HG02642 (cell line): ENCODE results near the gene RMI2.

ENCODE experiments used
- ATAC-seq: cut with Tn5 transposase; IDR thresholded peaks from one replicate; pipeline ENCODE4 v1.9.1; 2021; ENCODE audit warnings: mild to moderate bottlenecking; ENCODE audit not compliant: unreplicated experiment, poor library complexity

Gene RMI2

DNA sequence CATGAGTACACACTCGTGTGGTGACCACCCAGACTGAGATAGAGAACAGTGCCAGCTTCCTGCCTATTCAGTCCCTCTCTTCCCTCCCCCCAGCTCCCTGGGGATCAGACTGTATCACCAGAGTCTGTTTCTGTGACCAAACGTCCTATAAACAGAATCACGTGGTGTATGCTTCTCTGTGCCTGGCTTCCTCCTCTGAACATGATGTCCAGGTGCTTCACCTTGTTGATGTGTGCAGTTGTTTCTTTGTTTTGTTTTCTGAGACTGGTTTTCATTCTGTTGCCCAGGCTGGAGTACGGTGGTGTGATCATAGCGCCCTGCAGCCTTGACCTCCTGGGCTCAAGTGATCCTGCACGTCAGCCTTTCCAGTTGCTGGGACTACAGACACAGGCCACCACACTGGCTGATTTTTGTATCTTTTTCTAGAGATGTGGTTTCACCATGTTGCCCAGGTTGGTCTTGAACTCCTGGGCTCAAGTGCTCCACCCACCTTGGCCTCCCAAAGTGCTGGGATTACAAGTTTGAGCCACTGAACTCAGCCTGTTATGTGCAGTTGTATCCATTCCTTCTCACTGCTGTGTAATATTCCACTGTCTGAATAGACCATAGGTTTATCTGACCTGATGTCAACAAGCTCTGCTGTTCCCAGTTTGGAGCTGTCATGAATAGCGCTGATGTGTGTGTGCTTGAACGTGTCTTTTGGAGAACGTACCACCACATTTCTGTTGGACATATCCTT lies 35.2 kb upstream of the RMI2 start:
- peak; percentile 29 for ATAC-seq

DNA sequence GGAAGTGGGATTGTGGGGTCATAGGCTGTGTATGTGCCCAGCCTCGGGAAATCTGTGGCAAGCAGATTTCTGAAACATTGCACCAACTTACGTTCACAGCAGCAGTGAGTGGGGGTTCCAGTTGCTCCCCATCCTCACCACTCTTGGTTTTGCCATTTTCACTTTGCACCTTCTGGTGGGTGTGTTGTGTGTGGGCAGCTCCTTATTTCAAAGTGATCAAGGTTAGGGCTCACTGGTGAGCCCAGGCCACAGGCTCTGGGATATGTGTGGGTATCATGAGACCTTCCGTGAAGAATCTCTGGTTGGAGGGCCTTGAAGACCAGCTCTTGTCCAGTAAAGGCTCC lies 34.7 kb upstream of the RMI2 start:
- peak; percentile 1 for ATAC-seq

DNA sequence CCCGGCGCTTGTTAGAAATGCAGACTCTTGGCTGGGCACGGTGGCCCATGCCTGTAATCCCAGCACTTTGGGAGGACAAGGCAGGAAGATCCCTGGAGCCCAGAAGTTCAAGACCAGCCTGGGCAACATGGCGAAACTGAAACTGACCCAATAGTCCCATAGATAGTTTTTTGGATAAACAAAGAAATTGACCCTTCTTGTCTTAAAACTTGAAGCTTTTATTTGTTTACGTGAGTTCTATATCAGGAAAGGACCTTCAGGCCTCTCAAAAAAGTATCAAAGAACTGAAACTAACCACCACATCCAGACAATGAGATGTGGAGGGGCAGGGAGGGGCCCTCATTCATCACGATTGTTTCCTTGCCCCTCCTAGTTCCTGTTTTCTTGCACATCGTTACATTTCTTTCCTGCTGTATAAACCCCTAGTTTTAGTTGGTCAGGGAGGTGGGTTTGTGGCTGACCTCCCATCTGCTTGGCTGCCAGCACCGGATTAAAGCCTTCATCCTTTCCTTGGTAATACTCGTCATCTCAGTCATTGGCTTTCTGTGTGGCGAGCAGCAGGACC lies 34.2 kb upstream of the RMI2 start:
- ATAC-seq: peak; percentile 46

DNA sequence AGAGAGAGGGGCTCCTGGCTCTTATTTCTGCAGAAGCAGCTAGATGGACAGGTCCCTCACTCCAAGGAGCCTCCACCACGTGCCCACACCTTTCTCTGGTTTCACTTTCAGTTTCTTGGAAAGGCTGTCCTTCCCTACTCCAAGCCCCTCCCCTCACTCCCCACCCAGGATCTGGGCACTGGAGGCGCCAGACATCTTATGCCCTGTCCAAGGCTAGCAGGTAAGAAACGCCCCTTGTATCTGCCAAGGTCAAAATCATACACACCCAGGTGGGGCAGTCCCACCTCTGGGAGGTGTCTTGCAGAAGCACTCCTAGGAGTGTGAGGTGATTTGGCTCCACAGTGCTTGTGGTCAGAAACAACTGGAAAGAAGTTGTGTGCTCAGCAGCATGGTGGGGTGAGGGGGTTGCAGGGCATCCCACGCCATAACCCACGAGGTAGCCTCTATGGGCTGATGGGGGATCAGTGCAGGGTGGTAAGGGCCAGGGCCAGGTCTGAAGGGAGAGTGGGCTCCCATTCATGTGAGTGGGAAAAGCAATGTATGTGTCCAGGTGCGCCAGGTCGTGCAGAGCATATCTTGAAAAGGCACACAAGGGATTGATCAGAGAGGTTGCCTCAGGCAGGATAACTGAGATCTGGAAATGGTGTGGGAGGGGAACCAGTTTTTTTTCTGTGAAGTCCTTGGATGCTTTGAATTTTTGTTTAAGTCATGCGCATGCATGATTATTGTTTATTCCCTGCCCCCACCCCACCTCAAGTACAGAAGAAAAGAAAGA lies 32.4 kb upstream of the RMI2 start:
- no peak for ATAC-seq

DNA sequence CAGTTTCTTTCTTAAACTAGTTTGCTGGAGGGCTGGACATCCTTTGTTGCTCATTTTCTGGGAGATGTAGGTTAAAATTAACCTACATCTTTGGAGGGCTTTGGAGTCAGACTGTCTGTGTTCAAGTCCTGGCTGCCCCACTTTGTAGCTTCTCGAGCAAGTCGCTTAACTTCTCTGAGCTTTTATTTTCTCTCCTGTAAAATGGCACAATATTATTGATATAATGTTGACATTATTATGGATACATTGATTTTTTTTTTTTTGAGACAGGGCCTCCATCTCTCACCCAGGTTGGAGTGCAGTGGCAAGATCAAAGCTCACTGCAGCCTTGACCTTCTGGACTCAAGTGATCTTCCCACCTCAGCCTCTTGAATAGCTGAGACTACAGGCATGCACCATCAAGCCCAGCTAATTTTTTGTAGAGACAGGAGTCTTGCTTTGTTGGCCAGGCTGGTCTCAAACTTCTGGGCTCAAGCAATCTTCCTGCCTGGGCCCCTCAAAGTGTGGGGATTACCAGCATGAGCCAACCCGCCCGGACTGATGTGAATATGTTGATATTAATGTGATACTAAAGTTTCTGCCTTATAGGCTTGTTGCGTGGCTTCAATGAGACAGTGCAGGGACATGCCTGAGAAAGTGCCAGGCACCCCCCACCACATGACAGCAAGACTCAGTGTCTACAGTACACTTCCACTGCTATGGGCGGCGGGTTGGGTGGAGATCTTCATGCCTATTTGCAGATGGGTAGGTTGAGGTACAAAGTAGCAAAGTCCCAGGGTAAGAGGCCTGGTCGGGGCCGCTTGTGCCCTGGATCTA lies 31.6 kb upstream of the RMI2 start:
- no peak for ATAC-seq

DNA sequence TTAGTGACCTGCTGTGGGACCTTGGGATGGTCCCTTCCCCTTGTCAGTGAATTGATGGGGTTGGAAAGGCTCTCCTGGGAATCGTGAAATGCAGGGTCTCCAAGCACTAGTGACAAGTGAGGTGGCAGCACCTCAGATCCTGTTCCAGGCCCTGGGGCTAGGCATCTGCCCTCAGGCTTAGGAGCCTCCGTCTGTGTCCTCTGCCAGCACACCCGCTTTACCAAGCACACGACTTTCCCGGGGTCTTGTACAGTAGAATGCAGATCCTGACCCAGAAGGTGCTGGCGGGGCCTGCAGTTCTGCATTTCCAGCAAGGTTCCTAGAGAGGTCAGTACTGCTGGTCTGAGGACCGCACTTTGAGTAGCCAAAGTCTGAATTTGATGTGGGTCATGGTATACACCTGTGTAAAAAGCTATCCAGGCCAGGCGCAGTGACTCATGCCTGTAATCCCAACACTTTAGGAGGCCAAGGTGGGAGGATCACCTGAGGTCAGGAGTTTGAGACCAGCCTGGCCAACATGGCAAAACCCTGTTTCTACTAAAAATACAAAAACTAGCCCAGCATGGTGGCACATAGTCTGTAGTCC lies 30.9 kb upstream of the RMI2 start:
- ATAC-seq: no peak

DNA sequence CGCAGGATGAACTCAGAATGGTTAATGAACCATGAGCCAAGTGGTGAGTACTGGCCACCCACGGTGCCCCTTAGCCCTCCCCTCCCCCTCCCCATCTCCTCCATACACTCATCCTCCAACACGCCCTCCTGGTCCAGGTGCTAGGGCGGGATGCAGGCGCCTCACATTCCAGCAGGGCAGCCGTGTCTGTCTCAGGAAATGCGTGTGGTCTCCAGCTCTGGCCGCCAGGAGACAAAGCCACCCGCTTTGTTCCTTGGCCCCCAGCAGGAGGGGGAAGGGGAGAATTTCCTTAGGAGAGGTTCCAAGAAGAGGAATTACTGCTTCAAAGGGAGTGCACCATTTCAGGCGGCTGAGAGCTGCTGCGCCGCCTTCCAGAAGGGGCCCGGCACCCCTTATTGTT lies 29.7 kb upstream of the RMI2 start:
- no peak for ATAC-seq

DNA sequence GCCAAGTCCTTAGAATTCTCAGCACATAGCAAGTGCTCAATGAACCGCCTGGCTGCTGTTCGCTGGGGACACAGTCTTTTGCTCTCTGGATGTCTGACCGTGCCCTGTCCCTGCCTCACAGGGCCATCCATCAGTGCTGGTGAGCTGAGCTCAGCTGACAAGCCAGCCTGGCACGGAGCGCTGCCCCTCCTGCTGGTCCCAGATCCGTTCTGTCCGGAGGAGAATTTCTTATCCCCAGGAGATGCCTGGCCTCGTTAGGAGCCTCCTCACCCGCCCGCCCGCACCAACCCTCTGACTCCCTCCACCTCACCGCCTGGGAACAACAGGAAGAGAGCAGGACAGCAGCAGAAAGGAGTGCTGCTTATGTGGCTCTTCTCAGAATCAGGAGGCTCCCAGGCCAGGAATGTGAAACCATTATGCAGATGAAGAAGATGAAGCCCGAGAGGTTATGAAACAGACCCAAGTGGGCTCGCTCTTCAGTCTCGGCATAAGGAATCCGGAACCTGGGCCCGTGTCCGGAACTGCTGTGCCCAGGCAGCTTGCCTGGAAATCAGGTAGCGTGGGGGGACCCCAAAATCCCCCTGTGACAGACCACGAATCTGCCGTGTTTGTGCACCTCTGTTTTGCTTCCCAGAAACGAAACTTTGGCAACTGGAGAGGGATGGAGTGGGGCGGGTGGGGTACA lies 28.8 kb upstream of the RMI2 start:
- ATAC-seq: no peak

DNA sequence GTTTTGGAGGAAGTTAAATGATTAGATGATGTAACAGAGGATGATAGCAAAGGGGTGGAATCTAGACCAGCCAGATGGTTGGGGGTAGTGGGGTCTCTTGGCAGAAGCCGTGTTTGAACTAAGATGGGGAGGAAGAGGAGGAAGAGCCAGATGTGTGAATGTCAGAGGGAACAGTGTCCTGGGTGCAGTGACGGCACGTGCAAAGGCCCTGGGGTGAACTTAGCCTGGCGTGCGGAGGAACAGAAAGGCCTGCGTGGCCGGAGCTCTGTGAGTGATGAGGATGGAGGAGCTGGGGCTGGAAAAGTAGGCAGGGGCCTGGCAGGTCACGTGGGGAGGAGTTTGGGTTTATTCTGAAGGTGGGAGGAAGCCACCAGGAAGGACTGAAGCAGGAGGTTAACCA lies 26.4 kb upstream of the RMI2 start:
- ATAC-seq: no peak

DNA sequence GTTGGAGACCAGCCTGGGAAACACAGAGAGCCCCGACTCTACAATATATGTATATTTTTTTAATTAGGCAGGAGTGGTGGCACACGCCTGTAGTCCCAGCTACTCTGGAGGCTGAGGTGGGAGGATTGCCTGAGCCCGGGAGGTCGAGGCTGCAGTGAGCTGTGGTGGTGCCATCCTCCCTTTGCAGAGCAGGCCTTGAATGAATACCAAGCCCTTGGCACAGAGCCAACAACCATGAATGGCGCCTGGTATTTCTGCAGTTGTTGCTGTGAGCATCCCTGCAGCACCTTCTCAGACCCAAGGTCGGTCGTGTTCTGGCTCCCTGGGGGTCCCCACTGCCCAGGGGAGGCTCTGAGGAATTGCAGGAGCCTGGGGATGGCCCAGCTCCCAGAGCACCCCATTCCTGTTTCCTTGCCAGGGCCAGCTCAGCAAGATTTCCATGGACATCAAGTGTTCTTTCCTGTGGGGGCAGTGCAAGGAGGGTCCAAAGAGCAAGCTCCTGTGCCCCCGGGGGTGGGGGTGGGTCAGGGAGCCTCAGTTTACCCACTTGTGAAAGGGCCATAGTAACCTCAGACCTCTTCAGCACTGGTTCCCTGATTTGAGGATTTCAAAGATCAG lies 25.6 kb upstream of the RMI2 start:
- ATAC-seq: no peak

DNA sequence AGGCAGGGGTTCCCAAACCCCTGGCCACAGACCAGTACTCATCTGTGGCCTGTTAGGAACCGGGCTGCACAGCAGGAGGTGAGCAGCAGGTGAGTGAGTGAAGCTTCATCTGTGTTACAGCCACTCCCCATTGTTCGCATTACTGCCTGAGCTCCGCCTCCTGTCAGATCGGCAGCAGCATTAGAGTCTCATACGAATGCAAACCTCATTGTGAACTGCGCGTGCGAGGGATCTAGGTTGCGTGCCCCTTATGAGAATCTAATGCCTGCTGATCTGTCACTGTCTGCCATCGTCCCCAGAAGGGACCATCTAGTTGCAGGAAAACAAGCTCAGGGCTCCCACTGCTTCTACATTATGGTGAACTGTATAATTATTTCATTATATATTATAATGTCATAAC lies 25.1 kb upstream of the RMI2 start:
- ATAC-seq: no peak

DNA sequence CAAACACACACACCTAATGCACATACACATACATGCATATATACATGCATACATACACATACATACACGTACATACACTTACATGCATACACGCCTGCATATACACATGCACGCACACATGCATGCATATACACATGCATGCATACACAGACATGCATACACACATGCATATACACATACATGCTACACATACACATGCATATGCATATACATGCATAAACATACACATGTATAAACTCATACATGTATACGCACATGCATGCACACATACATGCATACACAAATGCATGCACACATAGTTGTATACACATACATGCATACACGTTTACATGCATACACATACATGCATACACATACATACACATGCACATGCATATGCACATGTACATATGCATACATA lies 23.6 kb upstream of the RMI2 start:
- no peak for ATAC-seq

DNA sequence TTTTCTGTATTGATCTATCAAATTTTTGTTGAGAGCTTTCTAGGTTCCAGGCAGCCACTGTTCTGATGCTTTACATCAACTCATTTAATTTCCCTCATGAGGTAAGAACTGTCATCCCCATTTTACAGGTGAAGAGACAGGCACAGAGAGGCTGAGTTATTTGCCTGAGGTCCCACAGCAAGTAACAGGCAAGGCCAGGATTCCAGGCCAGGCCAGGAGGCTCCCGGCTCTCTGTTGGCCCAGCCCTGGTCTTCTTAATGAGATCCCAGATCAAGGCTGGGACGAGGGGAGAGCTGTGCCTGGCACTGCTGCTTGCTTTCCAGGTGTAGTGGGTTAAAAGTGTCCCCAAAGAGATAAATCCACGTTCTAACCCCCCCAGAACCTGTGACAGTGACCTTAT lies 22.4 kb upstream of the RMI2 start:
- ATAC-seq: no peak

DNA sequence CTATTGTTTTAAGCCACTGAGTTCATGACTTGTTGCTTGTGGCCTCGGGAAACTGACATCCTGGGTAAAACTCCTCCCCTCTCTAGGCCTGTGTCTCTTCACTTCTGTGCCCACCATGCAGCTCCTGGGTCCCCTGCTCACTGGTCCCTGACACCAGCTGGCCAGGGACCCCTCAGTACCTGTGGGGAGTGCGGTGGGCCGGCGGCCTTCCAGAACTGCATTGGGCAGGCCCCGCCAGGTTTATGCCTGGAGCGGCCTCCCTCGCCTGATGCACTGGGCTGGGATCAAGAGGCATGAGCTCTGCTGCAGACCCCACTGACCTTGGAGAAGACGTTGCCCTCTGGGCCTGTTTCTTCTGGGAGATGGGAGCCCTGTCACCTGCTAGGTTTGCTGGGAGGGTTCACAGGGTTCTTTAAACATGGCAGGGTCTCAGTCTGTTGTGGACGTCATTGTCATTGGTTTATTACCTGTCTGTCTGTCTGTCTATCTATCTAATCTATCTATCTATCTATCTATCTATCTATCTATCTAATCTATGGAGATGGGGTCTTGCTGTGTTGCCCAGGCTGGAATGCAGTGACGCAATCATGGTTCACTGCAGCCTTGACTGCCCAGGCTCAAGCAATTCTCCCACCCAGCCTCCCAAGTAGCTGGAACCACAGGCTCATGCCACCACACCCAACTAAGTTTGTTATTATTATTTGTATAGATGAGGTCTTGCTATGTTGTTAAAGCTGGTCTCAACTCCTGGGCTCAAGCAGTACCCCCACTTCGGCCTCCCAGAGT lies 21.5 kb upstream of the RMI2 start:
- no peak for ATAC-seq

DNA sequence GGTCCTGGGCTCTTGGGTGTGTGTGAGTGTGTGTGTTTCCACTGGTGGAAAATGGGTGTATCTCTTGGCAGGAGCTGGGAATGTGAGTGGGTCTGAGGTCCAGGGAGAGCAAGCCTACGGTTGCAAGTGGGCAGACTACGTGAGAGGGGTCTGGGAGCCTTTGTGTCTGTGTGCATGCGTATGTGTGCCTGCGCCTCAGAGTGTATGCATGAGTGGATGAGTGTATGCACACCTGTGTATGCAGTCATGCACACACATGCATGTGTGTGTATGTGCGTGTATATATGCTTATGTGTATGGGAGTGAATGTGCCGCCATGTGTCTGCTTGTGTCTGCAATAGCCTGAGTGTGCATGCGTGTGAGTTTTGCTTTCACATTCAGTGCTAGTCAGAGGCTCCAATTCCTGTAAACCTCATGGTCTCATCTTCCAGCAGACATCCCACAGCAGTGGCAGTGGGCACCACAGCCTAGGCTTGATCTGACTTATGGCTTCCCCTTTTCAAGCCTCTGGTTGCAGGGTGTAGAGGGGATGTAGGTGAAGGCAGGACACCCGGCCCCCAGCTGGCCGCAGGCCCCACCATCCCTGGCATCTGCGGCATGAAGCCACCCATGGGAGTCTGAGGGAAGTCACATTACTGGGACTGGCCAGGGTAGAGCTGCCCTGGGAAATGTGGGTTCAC lies 19.7 kb upstream of the RMI2 start:
- no peak for ATAC-seq

DNA sequence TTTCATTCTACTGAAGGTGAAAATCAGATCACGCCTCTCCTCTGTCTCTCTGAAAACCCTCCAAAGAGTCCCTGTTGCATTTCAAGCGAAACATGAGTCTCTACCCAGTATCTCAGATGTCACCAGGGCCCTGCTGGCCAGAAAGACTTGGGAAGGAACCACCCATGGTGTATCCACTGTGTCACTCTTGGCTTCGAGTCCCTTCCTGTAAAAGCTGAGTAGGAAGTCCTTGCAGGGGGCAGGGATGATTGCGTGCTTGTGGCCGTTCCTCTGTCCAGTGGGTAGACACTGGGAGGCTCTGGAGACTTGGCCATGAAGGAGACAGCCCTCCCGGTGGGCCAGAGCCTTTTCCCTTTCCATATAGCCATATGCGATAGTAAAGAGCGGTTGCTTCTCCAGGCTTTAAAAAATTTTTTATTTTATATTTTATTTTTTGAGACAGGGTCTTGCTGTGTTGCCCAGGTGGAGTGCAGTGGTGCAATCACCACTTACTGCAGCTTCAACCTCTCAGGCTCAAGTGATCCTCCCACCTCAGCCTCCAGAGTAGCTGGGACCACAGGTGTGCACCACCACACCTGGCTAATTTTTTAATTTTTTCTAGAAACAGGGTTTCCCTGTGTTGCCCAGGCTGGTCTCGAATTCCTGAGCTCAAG lies 19.0 kb upstream of the RMI2 start:
- no peak for ATAC-seq

DNA sequence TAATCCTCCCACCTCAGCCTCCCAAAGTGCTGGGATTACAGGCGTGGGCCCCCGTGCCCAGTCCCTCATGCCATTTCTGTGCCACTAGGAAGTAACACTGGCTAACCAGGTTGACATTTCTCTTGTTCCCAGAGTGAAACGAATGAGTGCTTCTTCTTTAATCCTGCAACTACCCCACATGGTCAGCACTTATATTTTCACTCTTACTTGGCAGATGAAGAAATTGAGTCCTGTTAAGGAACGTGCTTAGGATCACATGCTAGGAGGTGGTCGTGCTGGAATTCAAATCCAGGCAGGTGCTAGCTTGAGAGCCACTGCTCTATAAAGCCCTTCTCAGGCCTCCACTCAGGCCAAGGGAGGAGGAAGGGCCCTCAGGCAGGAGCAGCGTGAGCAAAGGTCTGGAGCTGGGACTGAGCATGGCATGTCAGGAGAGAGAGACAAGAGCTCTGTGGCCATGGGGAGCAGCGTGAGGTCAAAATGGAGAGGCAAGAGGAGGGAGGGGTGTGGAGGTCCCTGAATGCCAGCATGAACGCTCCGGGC lies 18.5 kb upstream of the RMI2 start:
- ATAC-seq: no peak
